Esophagus muscularis mucosa (tissue), 4 donors: Measurements from ENCODE around the gene MYCN. TPM values are rescaled to one million over a fixed set of nuclear protein-coding genes. Genes with fewer than 3 reads are reported as not detected.
"Not testable (repeated sequence)": the region's sequence is repeated elsewhere in the genome, so short reads cannot be mapped to it uniquely, and the experiment has no call there.

Source experiments
- DNase-seq: peaks from one replicate; pipeline ENCODE4 v3.0.0-alpha.2; 2017; ENCODE audit errors: extremely low spot score
- H3K27ac ChIP-seq, 4 donors: fragments of 200-600 bp; sonication (generic); replicated peaks in 1 of 4; 1 replicate in 3 of 4; 2 replicates in 1 of 4; pipeline ENCODE4 v1.5.1; 2016 to 2019; ENCODE audit warnings: mild to moderate bottlenecking in 1 of 4
- H3K27me3 ChIP-seq, 4 donors: fragments of 200-600 bp; sonication (generic); one replicate each; pipeline versions ENCODE4 v1.5.1 to v1.6.0; 2016 to 2019
- H3K36me3 ChIP-seq, 4 donors: fragments of 200-600 bp; sonication (generic); one replicate each; pipeline ENCODE4 v1.5.1; 2016 to 2019
- H3K4me1 ChIP-seq, 4 donors: fragments of 200-600 bp; sonication (generic); one replicate each; pipeline ENCODE4 v1.5.1; 2016 to 2019
- H3K4me3 ChIP-seq, 4 donors: fragments of 200-600 bp; sonication (generic); 1 replicate in 2 of 4; 2 replicates in 2 of 4; pipeline ENCODE4 v1.5.1; 2016 to 2019; ENCODE audit warnings: mild to moderate bottlenecking in 4 of 4, moderate library complexity in 1 of 4
- H3K9me3 ChIP-seq, 4 donors: fragments of 200-600 bp; sonication (generic); 1 replicate in 3 of 4; 2 replicates in 1 of 4; pipeline ENCODE4 v1.5.1; 2016 to 2019
- EP300 ChIP-seq: sonication (generic); formaldehyde crosslinking; IDR thresholded peaks from one replicate; pipeline ENCODE4 v1.6.1; 2017; ENCODE audit warnings: antibody characterized with exemption
- POLR2A ChIP-seq: fragments of 450-650 bp; IDR thresholded peaks from one replicate; pipeline ENCODE4 v1.6.1; 2017; ENCODE audit warnings: antibody characterized with exemption, moderate library complexity, mild to moderate bottlenecking, low read depth
- POLR2AphosphoS5 ChIP-seq, 2 donors: sonication (generic); formaldehyde crosslinking; IDR thresholded peaks; one replicate each; pipeline ENCODE4 v1.6.1; 2017; ENCODE audit warnings: antibody characterized with exemption in 2 of 2
- WGBS: methylation state at CpG from one replicate; pipeline ENCODE4 v1.1.5; 2018; 5-methylcytosine and 5-hydroxymethylcytosine counted together
- intact Hi-C: fragments of 100-400 bp; cut with DNase I; formaldehyde crosslinking; loops from one replicate; pipeline ENCODE4 v1.15.1; 2023
- total RNA-seq, 4 donors: library from RNA; depleted of rRNA; stranded (reverse); fragments of >200 nt; gene quantifications; one replicate each; pipeline versions ENCODE4 v1.1.0 to v1.2.1, GENCODE V29; 2016
- TF ChIP-seq, protein P1 (sequence below), 3 experiments: fragments of 200-600 bp in 2 of 3; fragments of 450-650 bp in 1 of 3; sonication (generic) in 2 of 3; IDR thresholded peaks; one replicate each; pipeline ENCODE4 v1.5.1; 2017 to 2019; ENCODE audit warnings: antibody characterized with exemption in 3 of 3, mild to moderate bottlenecking in 2 of 3, moderate library complexity in 1 of 3

MYCN gene
- total RNA-seq, 4 donors from 2014 or later: 0.83 to 1.2 (median 1.1) TPM

DNA sequence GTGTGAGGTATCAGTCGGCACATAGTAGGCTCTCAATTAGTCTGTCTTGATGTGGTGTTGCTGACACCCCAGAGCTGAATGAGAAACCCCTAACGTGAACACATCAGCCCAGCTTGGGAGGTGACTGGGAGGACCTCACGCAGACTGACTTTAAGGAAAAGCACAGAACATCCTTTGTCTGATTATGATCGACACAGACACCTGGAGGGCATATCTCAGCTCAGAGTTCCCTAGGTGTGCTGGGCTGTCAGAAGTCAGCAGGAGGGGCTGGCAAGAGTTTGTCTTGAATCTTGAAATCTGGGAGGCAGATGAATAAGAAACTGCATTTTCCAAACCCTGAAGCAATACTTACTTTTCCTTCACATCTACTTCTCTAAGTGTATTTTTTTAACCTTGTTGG lies 16.8 kb upstream of the MYCN start:
- 86% methylated on average over 4 of the region's 4 CpGs for WGBS
- TF ChIP-seq, protein P1, sequence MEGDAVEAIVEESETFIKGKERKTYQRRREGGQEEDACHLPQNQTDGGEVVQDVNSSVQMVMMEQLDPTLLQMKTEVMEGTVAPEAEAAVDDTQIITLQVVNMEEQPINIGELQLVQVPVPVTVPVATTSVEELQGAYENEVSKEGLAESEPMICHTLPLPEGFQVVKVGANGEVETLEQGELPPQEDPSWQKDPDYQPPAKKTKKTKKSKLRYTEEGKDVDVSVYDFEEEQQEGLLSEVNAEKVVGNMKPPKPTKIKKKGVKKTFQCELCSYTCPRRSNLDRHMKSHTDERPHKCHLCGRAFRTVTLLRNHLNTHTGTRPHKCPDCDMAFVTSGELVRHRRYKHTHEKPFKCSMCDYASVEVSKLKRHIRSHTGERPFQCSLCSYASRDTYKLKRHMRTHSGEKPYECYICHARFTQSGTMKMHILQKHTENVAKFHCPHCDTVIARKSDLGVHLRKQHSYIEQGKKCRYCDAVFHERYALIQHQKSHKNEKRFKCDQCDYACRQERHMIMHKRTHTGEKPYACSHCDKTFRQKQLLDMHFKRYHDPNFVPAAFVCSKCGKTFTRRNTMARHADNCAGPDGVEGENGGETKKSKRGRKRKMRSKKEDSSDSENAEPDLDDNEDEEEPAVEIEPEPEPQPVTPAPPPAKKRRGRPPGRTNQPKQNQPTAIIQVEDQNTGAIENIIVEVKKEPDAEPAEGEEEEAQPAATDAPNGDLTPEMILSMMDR (IDR thresholded peaks at IDR 0.05): no peak
- TF ChIP-seq POLR2A (no peak), POLR2AphosphoS5 (IDR thresholded peaks at IDR 0.05) (no peak), EP300 (no peak)
- intact Hi-C loops: no loop called here
- peaks cover 0 to 6% (median 1%) of the 10 kb centered on the region in 4 donors for H3K4me1 ChIP-seq
- no peak for DNase-seq
- no peak overlapping the region for H3K4me3 ChIP-seq
- no peaks in the 10 kb centered on the region for H3K27me3 ChIP-seq
- no peaks in the 10 kb centered on the region for H3K36me3 ChIP-seq
- H3K27ac ChIP-seq: no peak overlapping the region
- H3K9me3 ChIP-seq: no peaks in the 10 kb centered on the region

DNA sequence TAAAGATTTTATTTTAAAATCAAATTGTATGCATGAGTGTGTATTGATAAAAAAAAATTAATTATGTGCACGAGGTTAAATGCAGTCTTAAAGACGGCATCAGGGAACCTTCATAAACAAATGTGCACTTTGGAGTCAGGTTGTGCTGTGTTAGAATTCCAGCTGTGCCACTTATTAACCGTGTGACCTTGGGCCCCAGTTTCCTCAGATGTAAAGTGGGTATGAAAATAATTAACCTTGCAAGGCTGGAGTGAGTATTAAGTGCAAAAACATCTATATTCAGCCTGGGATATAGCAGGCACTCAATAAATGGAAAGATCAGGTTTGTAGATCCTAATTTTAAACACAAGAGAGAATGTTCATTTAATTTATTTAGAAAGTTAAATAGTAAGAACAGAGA lies 14.5 kb upstream of the MYCN start:
- intact Hi-C loops: no loop called here

DNA sequence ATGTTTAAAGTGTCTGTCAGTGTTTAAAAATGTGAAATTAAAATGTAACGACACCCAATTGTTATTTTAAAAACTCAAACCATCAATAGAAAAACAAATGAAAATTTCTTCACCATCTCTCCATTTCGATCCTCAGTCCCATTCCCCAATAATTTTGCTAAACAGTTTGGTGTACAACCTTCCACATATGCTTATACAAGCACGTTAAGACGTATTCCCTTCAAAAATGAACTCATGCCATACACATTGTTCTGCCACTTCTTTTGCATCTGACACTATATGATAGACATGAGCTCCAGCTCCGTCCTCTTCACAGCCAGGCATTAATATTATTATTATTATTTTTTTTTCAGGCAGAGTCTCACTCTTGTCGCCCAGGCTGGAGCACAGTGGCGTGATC lies 14.1 kb upstream of the MYCN start:
- H3K4me1 ChIP-seq: no peaks in the 10 kb centered on the region
- TF ChIP-seq, protein P1 (IDR thresholded peaks at IDR 0.05): no peak
- no peak for TF ChIP-seq EP300
- no peak for TF ChIP-seq POLR2AphosphoS5 (IDR thresholded peaks at IDR 0.05)
- TF ChIP-seq POLR2A: no peak
- no peak overlapping the region for H3K27ac ChIP-seq

More for the DNA sequence above, 14.5 kb upstream of the MYCN start:
- Histone ChIP-seq H3K4me1 (no peaks in the 10 kb centered on the region), H3K9me3 (no peaks in the 10 kb centered on the region), H3K27me3 (no peaks in the 10 kb centered on the region), H3K4me3 (no peak overlapping the region), H3K36me3 (no peaks in the 10 kb centered on the region), H3K27ac (no peak overlapping the region)
- DNase-seq: no peak
- TF ChIP-seq EP300 (no peak), POLR2AphosphoS5 (IDR thresholded peaks at IDR 0.05) (no peak), POLR2A (no peak)
- TF ChIP-seq, protein P1 (IDR thresholded peaks at IDR 0.05): no peak
- WGBS: 65% methylated on average over 3 of the region's 3 CpGs

GRCh38 chr2:15927551-15928218 lies 12.7 kb upstream of the MYCN start:
- intact Hi-C loops: no loop called here
- H3K36me3 ChIP-seq: no peaks in the 10 kb centered on the region
- no peaks in the 10 kb centered on the region for H3K27me3 ChIP-seq
- whole genome bisulfite sequencing: 90% methylated on average over 11 of the region's 11 CpGs
- H3K9me3 ChIP-seq: no peaks in the 10 kb centered on the region
- H3K4me1 ChIP-seq: no peaks in the 10 kb centered on the region
- TF ChIP-seq POLR2A (no peak), POLR2AphosphoS5 (IDR thresholded peaks at IDR 0.05) (no peak), EP300 (no peak)
- TF ChIP-seq, protein P1 (IDR thresholded peaks at IDR 0.05): no peak
- no peak for DNase-seq
- no peak overlapping the region for H3K27ac ChIP-seq
- H3K4me3 ChIP-seq: no peak overlapping the region

More for the DNA sequence above, 14.1 kb upstream of the MYCN start:
- Histone ChIP-seq H3K27me3 (no peaks in the 10 kb centered on the region), H3K9me3 (no peaks in the 10 kb centered on the region), H3K4me3 (no peak overlapping the region), H3K36me3 (no peaks in the 10 kb centered on the region)
- intact Hi-C loops: no loop called here
- WGBS: 89% methylated on average over 7 of the region's 7 CpGs
- DNase-seq: no peak

DNA sequence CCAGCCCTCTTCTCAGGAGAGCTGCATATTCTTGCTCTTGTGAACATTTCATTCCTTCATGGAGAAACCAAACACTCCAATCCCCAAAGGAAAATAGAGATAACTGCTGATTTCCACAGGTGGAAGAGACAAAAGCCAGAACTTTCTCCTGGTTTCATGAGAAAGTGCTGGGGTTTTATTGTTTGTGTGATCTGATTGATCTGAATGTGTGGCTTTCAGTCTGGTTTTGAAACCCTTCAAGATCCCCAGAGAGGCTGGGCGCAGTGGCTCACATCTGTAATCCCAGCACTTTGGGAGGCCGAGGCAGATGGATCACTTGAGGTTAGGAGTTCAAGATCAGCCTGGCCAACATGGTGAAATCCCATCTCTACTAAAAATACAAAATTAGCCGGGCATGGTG lies 11.3 kb upstream of the MYCN start:
- H3K27me3 ChIP-seq, H3K4me1 ChIP-seq, intact Hi-C loops, H3K36me3 ChIP-seq, H3K4me3 ChIP-seq, H3K9me3 ChIP-seq, DNase-seq, H3K27ac ChIP-seq: not testable (repeated sequence)
- WGBS: 95% methylated on average over 3 of the region's 3 CpGs
